Measurements from ENCODE around the gene FGFBP1.
"Not testable (repeated sequence)": the region's sequence is repeated elsewhere in the genome, so short reads cannot be mapped to it uniquely, and the experiment has no call there.

Gene FGFBP1

DNA sequence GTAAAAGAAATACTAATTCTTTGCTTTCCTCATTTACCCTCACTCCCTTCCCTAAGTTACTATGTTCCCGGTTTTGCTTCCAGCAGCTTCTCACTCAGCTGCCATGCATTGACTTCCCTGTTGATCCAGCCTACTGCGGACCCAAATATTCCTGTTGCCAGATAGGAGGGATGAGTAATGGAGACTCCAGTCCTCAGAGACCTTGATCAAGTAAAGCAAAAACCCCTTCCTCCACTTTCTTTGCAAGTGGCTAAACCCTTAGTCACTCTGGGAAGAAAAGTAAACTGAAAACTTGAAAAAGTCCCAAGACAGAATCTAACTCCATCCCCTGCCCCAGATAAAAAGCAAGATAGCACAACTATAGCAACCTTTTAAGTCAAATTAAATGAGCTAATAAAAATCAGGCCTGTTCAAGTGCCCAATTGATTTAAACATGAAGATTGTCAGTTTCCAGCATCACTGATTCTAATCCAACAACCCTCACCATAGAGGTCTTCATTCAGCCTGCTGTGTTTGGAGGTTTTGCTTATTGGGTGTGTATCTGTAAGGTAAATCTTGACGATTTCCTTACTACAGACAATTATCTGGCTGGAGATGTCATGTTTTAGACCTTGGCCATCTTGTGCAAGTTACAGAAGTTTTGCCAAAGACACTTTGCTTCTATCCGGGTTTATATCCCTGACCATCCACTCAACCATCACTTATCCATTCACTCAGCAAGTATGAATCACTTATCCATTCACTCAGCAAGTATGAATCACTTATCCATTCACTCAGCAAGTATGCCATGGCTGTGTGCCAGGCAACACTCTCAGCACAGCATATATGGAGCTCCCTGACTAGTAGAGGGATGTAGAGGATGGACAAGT lies 17.6 kb downstream of the FGFBP1 start:
- Histone ChIP-seq H3K27ac (no peak overlapping the region), H3K79me2 (ENCODE audit: insufficient read depth, low read depth) (no peaks in the 10 kb centered on the region), H3K4me3 (IDR thresholded peaks at IDR 0.05; ENCODE audit: insufficient read depth, low read depth, low read length) (no peak overlapping the region), H3K9ac (no peak overlapping the region), H2AFZ (ENCODE audit: low read depth) (no peak overlapping the region), H3K27me3 (ENCODE audit: insufficient read depth, low read depth) (no peaks in the 10 kb centered on the region), H3K4me2 (no peak overlapping the region), H3K36me3 (ENCODE audit: insufficient read depth) (no peaks in the 10 kb centered on the region), H4K20me1 (ENCODE audit: insufficient read depth) (no peaks in the 10 kb centered on the region), H3K4me1 (ENCODE audit: low read depth, poor library complexity, severe bottlenecking) (no peaks in the 10 kb centered on the region)
- no peak for TF ChIP-seq CTCF (conservative IDR thresholded peaks at IDR 0.05; ENCODE audit: low read depth, low read length)

GRCh38 chr4:15918484-15919129 lies 19.9 kb downstream of the FGFBP1 start:
- H4K20me1 ChIP-seq (ENCODE audit: insufficient read depth) = no peaks in the 10 kb centered on the region
- H3K4me2 ChIP-seq = no peak overlapping the region
- no peaks in the 10 kb centered on the region for H3K79me2 ChIP-seq (ENCODE audit: insufficient read depth, low read depth)
- H3K9ac ChIP-seq = no peak overlapping the region
- TF ChIP-seq CTCF (conservative IDR thresholded peaks at IDR 0.05; ENCODE audit: low read depth, low read length) = no peak
- H3K36me3 ChIP-seq (ENCODE audit: insufficient read depth) = no peaks in the 10 kb centered on the region
- H3K27me3 ChIP-seq (ENCODE audit: insufficient read depth, low read depth) = no peaks in the 10 kb centered on the region
- no peak overlapping the region for H3K4me3 ChIP-seq (IDR thresholded peaks at IDR 0.05; ENCODE audit: insufficient read depth, low read depth, low read length)
- no peak overlapping the region for H3K27ac ChIP-seq
- H2AFZ ChIP-seq (ENCODE audit: low read depth) = no peak overlapping the region
- H3K4me1 ChIP-seq (ENCODE audit: low read depth, poor library complexity, severe bottlenecking) = no peaks in the 10 kb centered on the region

- no peaks in the 10 kb centered on the region for H4K20me1 ChIP-seq (ENCODE audit: insufficient read depth)
- H3K36me3 ChIP-seq (ENCODE audit: insufficient read depth) = no peaks in the 10 kb centered on the region
- no peaks in the 10 kb centered on the region for H3K4me1 ChIP-seq (ENCODE audit: low read depth, poor library complexity, severe bottlenecking)
- TF ChIP-seq CTCF (conservative IDR thresholded peaks at IDR 0.05; ENCODE audit: low read depth, low read length) = no peak
- no peak overlapping the region for H3K27ac ChIP-seq
- H3K9ac ChIP-seq = no peak overlapping the region
- H3K4me2 ChIP-seq = no peak overlapping the region
- no peak overlapping the region for H2AFZ ChIP-seq (ENCODE audit: low read depth)
- no peak overlapping the region for H3K4me3 ChIP-seq (IDR thresholded peaks at IDR 0.05; ENCODE audit: insufficient read depth, low read depth, low read length)
- H3K79me2 ChIP-seq (ENCODE audit: insufficient read depth, low read depth) = no peaks in the 10 kb centered on the region
- H3K27me3 ChIP-seq (ENCODE audit: insufficient read depth, low read depth) = no peaks in the 10 kb centered on the region
Observed at GRCh38 chr4:15917297-15917696, 21.2 kb downstream of the FGFBP1 start.

DNA sequence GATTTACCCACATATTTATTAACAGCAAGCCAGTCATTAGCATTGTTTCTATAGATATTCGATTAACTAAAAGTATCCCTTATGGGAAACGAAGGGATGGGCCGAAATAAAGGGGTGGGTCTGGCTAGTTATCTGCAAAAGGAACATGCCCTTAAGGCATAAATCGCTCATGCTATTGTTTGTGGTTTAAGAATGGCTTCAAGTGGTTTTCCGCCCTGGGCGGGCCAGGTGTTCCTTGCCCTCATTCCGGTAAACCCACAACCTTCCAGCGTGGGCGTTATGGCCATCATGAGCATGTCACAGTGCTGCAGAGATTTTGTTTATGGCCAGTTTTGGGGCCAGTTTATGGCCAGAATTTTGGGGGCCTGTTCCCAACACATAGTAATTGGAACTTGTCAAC lies 22.2 kb downstream of the FGFBP1 start:
- H4K20me1 ChIP-seq (ENCODE audit: insufficient read depth); H2AFZ ChIP-seq (ENCODE audit: low read depth); H3K79me2 ChIP-seq (ENCODE audit: insufficient read depth, low read depth); H3K9ac ChIP-seq; H3K27ac ChIP-seq; H3K4me1 ChIP-seq (ENCODE audit: low read depth, poor library complexity, severe bottlenecking); H3K4me2 ChIP-seq; H3K36me3 ChIP-seq (ENCODE audit: insufficient read depth); H3K4me3 ChIP-seq (IDR thresholded peaks at IDR 0.05; ENCODE audit: insufficient read depth, low read depth, low read length); H3K27me3 ChIP-seq (ENCODE audit: insufficient read depth, low read depth): not testable (repeated sequence)

GRCh38 chr4:15914736-15915135 lies 23.8 kb downstream of the FGFBP1 start:
- Histone ChIP-seq H3K27ac (no peak overlapping the region), H3K4me1 (ENCODE audit: low read depth, poor library complexity, severe bottlenecking) (no peaks in the 10 kb centered on the region), H3K79me2 (ENCODE audit: insufficient read depth, low read depth) (no peaks in the 10 kb centered on the region), H3K9ac (no peak overlapping the region), H3K4me2 (no peak overlapping the region), H3K36me3 (ENCODE audit: insufficient read depth) (no peaks in the 10 kb centered on the region), H3K27me3 (ENCODE audit: insufficient read depth, low read depth) (no peaks in the 10 kb centered on the region), H4K20me1 (ENCODE audit: insufficient read depth) (no peaks in the 10 kb centered on the region), H2AFZ (ENCODE audit: low read depth) (no peak overlapping the region), H3K4me3 (IDR thresholded peaks at IDR 0.05; ENCODE audit: insufficient read depth, low read depth, low read length) (no peak overlapping the region)
- TF ChIP-seq CTCF (conservative IDR thresholded peaks at IDR 0.05; ENCODE audit: low read depth, low read length) = no peak
